IPS-15b (cell line): Measurements from ENCODE around the gene UBE2E2.
"Not testable (repeated sequence)": the region's sequence is repeated elsewhere in the genome, so short reads cannot be mapped to it uniquely, and the experiment has no call there.

Experiments
- H3K27me3 ChIP-seq: one replicate; pipeline ENCODE4 v1.6.1; 2013; ENCODE audit warnings: low read length; ENCODE audit not compliant: control insufficient read depth, insufficient read depth
- H3K36me3 ChIP-seq: one replicate; pipeline ENCODE4 v1.6.1; 2013; ENCODE audit warnings: low read length; ENCODE audit not compliant: control insufficient read depth, insufficient read depth
- H3K4me1 ChIP-seq: one replicate; pipeline ENCODE4 v1.6.1; 2013; ENCODE audit warnings: mild to moderate bottlenecking, low read length; ENCODE audit not compliant: control insufficient read depth, insufficient read depth
- H3K4me3 ChIP-seq: one replicate; pipeline ENCODE4 v1.5.1; 2013; ENCODE audit warnings: low read depth, low read length
- H3K9ac ChIP-seq: one replicate; pipeline ENCODE4 v1.6.1; 2013; ENCODE audit warnings: low read depth, mild to moderate bottlenecking, low read length
- H3K9me3 ChIP-seq: one replicate; pipeline ENCODE4 v1.6.1; 2013; ENCODE audit warnings: mild to moderate bottlenecking, low read length; ENCODE audit not compliant: control insufficient read depth, insufficient read depth

UBE2E2 gene

DNA sequence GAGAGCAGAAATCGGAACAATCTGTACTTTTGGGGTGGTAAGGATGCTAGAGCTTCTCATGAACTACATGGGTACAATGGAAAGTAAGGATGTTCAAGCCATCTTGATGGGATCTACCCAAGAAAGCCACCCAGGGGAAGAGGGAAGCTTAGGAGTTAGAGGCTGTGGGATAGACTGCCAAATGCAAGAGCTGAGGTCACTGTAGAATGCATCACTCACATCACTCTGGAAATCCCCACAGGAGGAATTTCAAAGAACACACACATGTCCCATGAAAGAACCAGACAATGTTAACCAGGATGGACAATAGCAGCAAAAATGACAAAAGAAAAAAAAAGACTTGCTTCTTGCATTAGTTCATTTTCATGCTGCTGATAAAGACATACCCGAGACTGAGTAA, 32.8 kb upstream of the UBE2E2 start:
- Histone ChIP-seq H3K27me3 (no peaks in the 10 kb centered on the region), H3K9ac (no peak overlapping the region), H3K4me3 (no peak overlapping the region), H3K9me3 (no peaks in the 10 kb centered on the region), H3K4me1 (peaks cover 3% of the 10 kb centered on the region), H3K36me3 (no peaks in the 10 kb centered on the region)

DNA sequence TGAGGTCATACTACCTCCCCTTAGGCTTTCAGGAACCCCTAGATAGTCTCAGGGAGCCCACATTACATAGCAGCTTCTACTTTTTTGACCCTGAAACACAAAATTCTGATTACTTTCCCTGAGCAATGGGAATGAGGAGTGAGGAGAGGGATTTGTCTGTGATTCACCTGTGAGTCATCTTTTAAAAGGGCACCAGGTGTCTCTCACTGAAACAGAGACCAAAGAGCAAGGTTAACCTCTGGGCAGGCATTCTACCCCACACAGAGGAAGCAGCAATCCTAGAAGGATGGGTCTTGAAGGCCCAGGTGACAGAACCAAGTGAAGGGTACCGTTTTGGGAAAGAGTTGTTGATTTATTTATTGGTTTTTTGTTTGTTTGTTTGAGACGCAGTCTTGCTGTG, 31.1 kb upstream of the UBE2E2 start:
- Histone ChIP-seq H3K36me3 (no peaks in the 10 kb centered on the region), H3K9ac (no peak overlapping the region), H3K4me1 (peaks cover 3% of the 10 kb centered on the region), H3K4me3 (no peak overlapping the region), H3K27me3 (no peaks in the 10 kb centered on the region), H3K9me3 (no peaks in the 10 kb centered on the region)

DNA sequence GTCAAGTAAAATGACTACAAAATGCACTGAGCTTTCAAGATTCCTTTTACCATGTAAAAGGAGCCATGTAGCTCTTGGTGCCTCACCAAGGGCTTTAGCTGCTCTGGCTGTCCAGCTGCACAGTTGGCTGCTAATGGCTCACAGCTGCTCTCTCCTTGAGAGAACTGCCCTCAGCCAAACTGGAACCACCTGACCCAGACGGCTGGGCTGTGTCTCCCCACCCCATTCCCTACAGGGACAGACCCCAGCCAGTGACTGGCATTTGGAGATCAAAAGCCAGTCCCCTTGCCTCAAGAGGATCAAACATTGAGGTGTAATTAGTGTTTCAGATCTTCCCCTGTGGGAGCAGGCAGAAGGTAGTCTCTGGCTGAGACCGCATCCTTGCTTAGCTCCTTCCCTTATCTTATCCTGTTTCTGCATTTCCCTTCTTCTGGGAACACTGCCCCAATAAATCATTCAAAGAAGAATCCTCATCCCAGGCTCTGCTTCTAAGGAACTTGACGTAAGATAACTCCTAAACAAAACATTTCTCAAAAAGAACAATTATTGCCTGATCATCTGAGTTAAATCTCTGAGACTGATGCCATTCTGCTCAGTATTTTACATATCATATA, 28.6 kb upstream of the UBE2E2 start:
- Histone ChIP-seq H3K4me3 (no peak overlapping the region), H3K4me1 (peaks cover 3% of the 10 kb centered on the region), H3K27me3 (no peaks in the 10 kb centered on the region), H3K9ac (no peak overlapping the region), H3K9me3 (no peaks in the 10 kb centered on the region), H3K36me3 (no peaks in the 10 kb centered on the region)

DNA sequence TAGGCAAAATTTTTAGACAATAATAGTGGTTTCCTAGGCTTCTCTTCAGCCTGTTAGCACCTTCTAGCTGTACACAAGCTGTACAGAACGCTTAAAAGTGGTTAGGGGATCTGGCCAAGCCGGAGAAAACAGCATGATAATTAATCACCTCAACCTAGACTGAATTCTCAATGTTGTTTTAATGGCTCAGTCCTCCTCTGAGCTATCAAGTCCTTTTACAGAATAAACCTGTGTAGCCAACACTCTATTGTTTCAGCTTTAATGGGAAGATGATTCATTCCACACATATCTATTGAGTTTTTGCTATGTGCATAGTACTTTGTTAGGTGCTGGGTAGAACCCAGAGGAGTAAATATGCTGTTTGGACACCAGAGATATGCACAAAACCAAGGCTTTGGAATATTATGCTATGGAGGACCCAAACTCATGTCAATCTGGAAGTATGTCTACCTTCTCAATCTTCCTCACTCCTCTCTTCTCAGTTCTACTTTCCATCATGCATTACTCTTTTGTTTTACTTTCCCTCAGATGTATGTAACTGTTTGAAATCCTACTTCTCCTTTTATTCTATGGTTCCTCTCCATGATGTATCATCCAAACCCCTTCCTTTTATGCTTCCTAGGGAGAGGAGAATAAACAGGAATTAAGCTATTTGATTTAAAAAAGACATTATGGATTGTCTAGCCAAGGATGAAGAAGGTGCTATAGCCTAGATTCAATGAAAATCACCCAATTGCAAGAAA, 27.6 kb upstream of the UBE2E2 start:
- peaks cover 3% of the 10 kb centered on the region for H3K4me1 ChIP-seq
- H3K9ac ChIP-seq = no peak overlapping the region
- no peaks in the 10 kb centered on the region for H3K27me3 ChIP-seq
- no peaks in the 10 kb centered on the region for H3K36me3 ChIP-seq
- H3K9me3 ChIP-seq = no peaks in the 10 kb centered on the region
- no peak overlapping the region for H3K4me3 ChIP-seq

DNA sequence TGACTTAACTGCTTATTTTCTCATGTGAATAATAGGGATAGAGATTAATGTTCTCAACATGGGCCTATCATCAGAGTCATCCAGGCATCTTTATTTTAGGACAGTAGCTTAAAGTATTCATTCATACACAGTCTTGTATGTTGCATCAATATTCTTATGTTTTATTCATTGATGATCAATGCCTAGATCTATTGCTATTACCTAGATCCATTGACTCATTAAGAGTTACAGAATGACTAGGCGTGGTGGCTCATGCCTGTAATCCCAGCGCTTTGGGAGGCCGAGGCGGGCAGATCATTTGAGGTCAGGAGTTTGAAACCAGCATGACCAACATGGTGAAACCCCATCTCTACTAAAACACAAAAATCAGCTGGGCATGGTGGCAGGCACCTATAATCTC, 26.3 kb upstream of the UBE2E2 start:
- H3K36me3 ChIP-seq, H3K27me3 ChIP-seq, H3K9me3 ChIP-seq, H3K4me1 ChIP-seq, H3K9ac ChIP-seq, H3K4me3 ChIP-seq: not testable (repeated sequence)

DNA sequence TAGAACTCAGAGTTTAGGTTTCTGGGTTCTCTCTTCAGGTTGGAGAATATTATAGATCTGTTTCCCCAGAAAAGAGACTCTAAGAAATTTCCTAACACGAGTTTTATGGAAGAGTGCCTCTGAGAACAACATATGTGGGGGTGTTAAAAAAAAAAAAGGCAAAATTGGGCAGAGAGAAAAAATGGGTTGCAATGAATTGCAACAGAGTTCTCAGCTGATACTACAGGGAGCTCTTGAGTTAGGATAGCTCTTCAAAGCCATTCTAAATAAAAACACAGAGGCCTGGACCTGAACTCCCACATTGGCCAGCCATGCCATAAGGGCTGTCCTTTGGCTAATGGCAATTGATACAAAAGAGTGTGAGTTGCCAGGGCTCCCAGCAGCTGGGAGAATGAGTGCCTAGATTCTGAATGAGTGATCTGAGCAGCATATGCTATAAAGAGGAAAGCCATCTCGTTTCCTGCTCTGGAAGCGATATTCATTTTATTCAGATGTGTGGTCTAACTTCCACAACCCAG, 20.1 kb upstream of the UBE2E2 start:
- Histone ChIP-seq H3K36me3 (no peaks in the 10 kb centered on the region), H3K4me1 (peaks cover 3% of the 10 kb centered on the region), H3K4me3 (no peak overlapping the region), H3K9ac (no peak overlapping the region), H3K9me3 (no peaks in the 10 kb centered on the region), H3K27me3 (no peaks in the 10 kb centered on the region)

DNA sequence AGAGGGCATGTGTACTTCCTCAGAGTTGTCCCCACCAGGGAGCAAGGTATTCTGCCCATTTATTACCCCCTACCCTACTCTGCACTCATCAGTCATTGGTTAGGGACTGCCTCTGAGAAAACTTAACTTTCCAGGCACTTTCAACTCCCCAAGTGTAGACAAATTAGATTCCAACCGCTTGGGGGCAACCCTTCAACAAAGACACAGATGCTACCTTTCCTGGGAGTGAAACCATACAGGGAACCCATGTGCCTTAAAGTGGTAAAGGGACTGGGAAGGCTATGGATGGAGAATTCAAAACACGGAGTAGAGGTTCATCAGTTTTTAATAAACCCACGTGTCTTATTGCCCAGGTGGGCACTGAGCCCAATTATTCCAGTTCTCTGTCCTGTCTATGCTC, 19.4 kb upstream of the UBE2E2 start:
- Histone ChIP-seq H3K9ac (no peak overlapping the region), H3K36me3 (no peaks in the 10 kb centered on the region), H3K9me3 (no peaks in the 10 kb centered on the region), H3K27me3 (no peaks in the 10 kb centered on the region), H3K4me1 (peaks cover 3% of the 10 kb centered on the region), H3K4me3 (no peak overlapping the region)

DNA sequence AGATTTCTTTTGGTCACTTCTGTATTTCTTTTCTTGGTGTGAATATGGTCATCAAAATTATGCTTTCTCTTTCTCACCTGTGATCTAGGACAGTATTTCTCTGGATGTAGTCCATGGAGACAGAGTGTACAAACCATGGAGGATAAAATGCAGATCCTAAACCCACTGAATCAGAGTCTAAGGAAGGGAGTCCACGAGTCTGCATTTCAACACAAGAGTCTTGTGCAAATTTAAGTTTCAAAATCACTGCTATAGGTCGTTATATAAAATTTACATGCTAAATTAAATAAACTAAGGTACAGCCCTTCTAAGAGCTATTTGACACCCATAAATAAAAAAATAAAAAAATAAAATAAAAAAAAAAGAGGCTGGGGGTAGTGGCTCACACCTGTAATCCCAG, 17.3 kb upstream of the UBE2E2 start:
- Histone ChIP-seq H3K4me1 (peaks cover 3% of the 10 kb centered on the region), H3K4me3 (no peak overlapping the region), H3K9ac (no peak overlapping the region), H3K36me3 (no peaks in the 10 kb centered on the region), H3K9me3 (no peaks in the 10 kb centered on the region), H3K27me3 (no peaks in the 10 kb centered on the region)

DNA sequence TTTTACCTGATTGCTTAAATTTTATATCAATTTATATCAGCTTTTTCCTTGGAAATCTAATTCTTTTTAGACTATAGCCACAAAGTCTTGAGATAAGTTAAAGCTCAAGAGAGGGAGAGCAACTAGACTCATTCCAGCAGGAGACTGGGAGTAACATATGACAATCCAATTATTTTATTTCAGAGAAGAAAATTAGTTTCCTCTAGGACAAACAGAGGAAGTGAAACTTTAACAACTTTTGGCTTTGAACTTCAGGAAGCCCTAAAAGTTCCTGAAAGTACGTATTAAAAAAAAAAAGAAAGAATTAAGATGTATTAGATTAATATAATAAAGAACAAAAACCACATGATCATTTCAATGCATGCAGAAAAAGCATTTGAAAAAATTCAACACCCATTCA, 13.9 kb upstream of the UBE2E2 start:
- Histone ChIP-seq H3K36me3 (no peaks in the 10 kb centered on the region), H3K9me3 (no peaks in the 10 kb centered on the region), H3K4me1 (no peaks in the 10 kb centered on the region), H3K27me3 (no peaks in the 10 kb centered on the region), H3K9ac (no peak overlapping the region), H3K4me3 (no peak overlapping the region)

DNA sequence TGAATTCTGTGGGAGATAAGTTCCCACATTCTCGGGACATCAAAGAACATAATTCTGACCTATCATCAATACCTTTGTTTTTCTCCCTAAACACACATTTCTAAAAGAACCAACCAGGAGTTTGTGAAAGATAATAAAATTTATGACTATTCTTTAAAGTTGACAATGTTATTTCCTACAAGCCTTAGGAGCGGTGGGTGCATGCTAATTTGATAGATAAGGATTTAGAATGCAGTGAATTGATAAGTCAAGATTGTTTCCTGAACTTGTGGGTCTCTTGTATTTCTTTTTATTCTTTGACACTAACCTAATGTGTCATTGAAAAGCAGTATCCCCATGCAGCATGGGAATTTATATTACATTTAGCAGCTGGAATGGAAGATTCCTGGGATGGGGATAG, 10.3 kb upstream of the UBE2E2 start:
- H3K4me3 ChIP-seq = no peak overlapping the region
- no peaks in the 10 kb centered on the region for H3K4me1 ChIP-seq
- no peaks in the 10 kb centered on the region for H3K36me3 ChIP-seq
- no peaks in the 10 kb centered on the region for H3K9me3 ChIP-seq
- peaks cover 2% of the 10 kb centered on the region for H3K27me3 ChIP-seq
- no peak overlapping the region for H3K9ac ChIP-seq

DNA sequence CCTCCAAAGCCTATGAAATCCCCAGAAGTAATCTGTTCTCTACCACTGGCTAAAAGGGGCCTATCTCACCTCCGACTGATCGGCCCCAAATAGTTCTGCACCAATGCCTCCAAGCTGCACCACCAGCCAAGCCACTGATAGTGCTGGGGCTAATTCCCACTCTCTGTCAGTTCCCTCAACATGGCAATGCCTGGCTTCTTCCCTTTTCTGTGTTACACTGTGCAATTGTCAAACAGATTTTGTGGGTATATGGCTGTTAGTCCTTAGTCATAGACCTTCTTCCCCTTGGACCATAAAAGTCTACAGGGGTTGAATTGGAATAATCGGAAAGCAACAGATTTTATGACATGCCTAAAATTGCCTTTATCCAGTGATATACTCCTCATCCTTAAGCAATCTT, 9.3 kb upstream of the UBE2E2 start:
- no peaks in the 10 kb centered on the region for H3K4me1 ChIP-seq
- peaks cover 2% of the 10 kb centered on the region for H3K27me3 ChIP-seq
- H3K9ac ChIP-seq = no peak overlapping the region
- H3K4me3 ChIP-seq = no peak overlapping the region
- no peaks in the 10 kb centered on the region for H3K9me3 ChIP-seq
- H3K36me3 ChIP-seq = no peaks in the 10 kb centered on the region

DNA sequence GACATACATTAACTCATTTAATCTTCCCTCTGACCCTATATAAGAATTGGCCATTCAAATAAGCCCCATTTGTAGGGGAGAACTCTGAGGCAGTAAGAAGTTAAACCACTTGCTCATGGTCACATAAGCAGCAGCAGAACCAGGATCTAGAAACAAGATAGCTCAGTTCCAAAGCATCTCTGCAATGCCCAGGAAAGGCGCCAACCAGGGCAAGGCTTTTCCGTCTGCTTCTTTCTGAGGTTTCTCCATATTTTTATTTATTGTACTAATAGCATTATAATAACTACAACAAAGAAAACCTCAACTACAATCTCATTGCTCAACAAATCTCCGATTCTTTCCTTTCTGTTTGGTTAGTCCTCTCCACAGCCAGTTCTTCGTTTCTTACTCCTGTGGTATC, 4.3 kb upstream of the UBE2E2 start:
- Histone ChIP-seq H3K9me3 (no peaks in the 10 kb centered on the region), H3K36me3 (no peaks in the 10 kb centered on the region), H3K9ac (no peak overlapping the region), H3K27me3 (peaks cover 29% of the 10 kb centered on the region), H3K4me3 (no peak overlapping the region), H3K4me1 (peaks cover 3% of the 10 kb centered on the region)
